Caco-2 (cell line): ENCODE data around the gene CFAP77. TPM values are rescaled to one million over a fixed set of nuclear protein-coding genes. Genes with fewer than 3 reads are reported as not detected.

Experiments
- BruUV-seq: library from RNA; stranded (reverse); fragments of 400-500 nt; replicated peaks from 2 replicates; lab custom pipeline; 2021; lab: Mats Ljungman, UMichigan
- CTCF ChIA-PET: fragments of 300-600 bp; sonication (Branson Sonifier 250); formaldehyde crosslinking; loops from one replicate; lab custom pipeline; 2022; ENCODE audit warnings: antibody characterized with exemption; lab: Charles Lee
- POLR2A ChIA-PET: fragments of 300-600 bp; sonication (Branson Sonifier 250); formaldehyde crosslinking; loops from one replicate; lab custom pipeline; 2022; ENCODE audit warnings: antibody characterized with exemption; lab: Charles Lee
- DNase-seq, 2 experiments: peaks; one replicate each; pipeline versions ENCODE4 v3.0.0 to v3.0.0-alpha.2; 2020 to 2022
- H3K27me3 ChIP-seq: replicated peaks from 2 replicates; pipeline ENCODE4 v1.6.0; 2011; ENCODE audit warnings: low read length; ENCODE audit not compliant: control insufficient read depth, insufficient read depth
- H3K36me3 ChIP-seq: 2 replicates; pipeline ENCODE4 v1.5.1; 2011; ENCODE audit warnings: low read length; ENCODE audit not compliant: control insufficient read depth, insufficient read depth
- H3K4me1 ChIP-seq: fragments of 250-450 bp; sonication (Bioruptor Pico); 2 replicates; pipeline ENCODE4 v1.5.1; 2020; ENCODE audit warnings: mild to moderate bottlenecking
- H3K4me3 ChIP-seq: 2 replicates; pipeline ENCODE4 v1.5.1; 2011; ENCODE audit warnings: low read depth, mild to moderate bottlenecking, control low read depth, low read length
- H3K9me3 ChIP-seq: fragments of 250-450 bp; sonication (Bioruptor Pico); 2 replicates; pipeline ENCODE4 v1.5.1; 2020; ENCODE audit warnings: mild to moderate bottlenecking, moderate library complexity
- H3K27ac Mint-ChIP-seq: one replicate; pipeline ENCODE4 v1.8.0; 2022; ENCODE audit warnings: mixed read lengths; ENCODE audit not compliant: unreplicated experiment
- H3K27me3 Mint-ChIP-seq: one replicate; pipeline ENCODE4 v1.8.0; 2022; ENCODE audit warnings: mixed read lengths; ENCODE audit not compliant: insufficient read depth, unreplicated experiment
- H3K36me3 Mint-ChIP-seq: one replicate; pipeline ENCODE4 v1.8.0; 2022; ENCODE audit warnings: mild to moderate bottlenecking, mixed read lengths; ENCODE audit not compliant: insufficient read depth, unreplicated experiment
- H3K4me1 Mint-ChIP-seq: one replicate; pipeline ENCODE4 v1.8.0; 2022; ENCODE audit warnings: low read depth, mixed read lengths; ENCODE audit not compliant: unreplicated experiment
- H3K4me3 Mint-ChIP-seq: one replicate; pipeline ENCODE4 v1.8.0; 2022; ENCODE audit warnings: mild to moderate bottlenecking, moderate library complexity, mixed read lengths; ENCODE audit not compliant: unreplicated experiment
- H3K9me3 Mint-ChIP-seq: one replicate; pipeline ENCODE4 v1.8.0; 2022; ENCODE audit warnings: mixed read lengths; ENCODE audit not compliant: unreplicated experiment
- CTCF ChIP-seq, 2 experiments: fragments of 200-600 bp in 1 of 2; IDR thresholded peaks; 1 replicate in 1 of 2; 2 replicates in 1 of 2; pipeline versions ENCODE4 v1.5.1 to v1.8.0; 2011 to 2022; ENCODE audit warnings: antibody characterized with exemption in 1 of 2, control low read depth in 1 of 2, inconsistent platforms in 1 of 2, low read depth in 1 of 2, low read length in 1 of 2, mild to moderate bottlenecking in 1 of 2, moderate library complexity in 1 of 2; ENCODE audit not compliant: insufficient read depth in 1 of 2, severe bottlenecking in 1 of 2, unreplicated experiment in 1 of 2
- intact Hi-C: fragments of 100-400 bp; cut with micrococcal nuclease; formaldehyde crosslinking; loops from one replicate; pipeline ENCODE4 v1.10.0; 2022; ENCODE audit not compliant: unreplicated experiment
- total RNA-seq: library from RNA; stranded (reverse); gene quantifications from 2 replicates; pipeline ENCODE4 v1.2.3, GENCODE V29; 2022

CFAP77 gene
- total RNA-seq, 1 experiment from 2014 or later: not detected

GRCh38 chr9:132474253-132474652 is 64.2 kb downstream of the CFAP77 start:
- no peak overlapping the region for H3K4me3 ChIP-seq
- peaks cover 2% of the 10 kb centered on the region; the same call in 1 of the 2 replicates for H3K9me3 ChIP-seq
- no peak overlapping the region for H3K4me3 Mint-ChIP-seq
- no peaks in the 10 kb centered on the region for H3K36me3 ChIP-seq
- H3K4me1 ChIP-seq: peaks cover 16% of the 10 kb centered on the region
- H3K27me3 Mint-ChIP-seq: no peaks in the 10 kb centered on the region
- ChIA-PET POLR2A (no interaction called here), CTCF (no interaction called here)
- H3K36me3 Mint-ChIP-seq: no peaks in the 10 kb centered on the region
- H3K27ac Mint-ChIP-seq: peak overlapping the region; percentile 21
- peaks cover 11% of the 10 kb centered on the region for H3K4me1 Mint-ChIP-seq
- no peaks in the 10 kb centered on the region for H3K27me3 ChIP-seq
- no TSS peak for BruUV-seq
- intact Hi-C loops: no loop called here
- no peaks in the 10 kb centered on the region for H3K9me3 Mint-ChIP-seq
- no peak for TF ChIP-seq CTCF (IDR thresholded peaks at IDR 0.05; ENCODE audit: insufficient read depth in 1 of 2, low read depth in 1 of 2, low read length in 1 of 2, severe bottlenecking in 1 of 2, unreplicated experiment in 1 of 2)
- DNase-seq: peak; percentile 51 to 62

- no peaks in the 10 kb centered on the region for H3K36me3 ChIP-seq
- no peaks in the 10 kb centered on the region for H3K27me3 ChIP-seq
- Mint-ChIP-seq H3K27me3 (no peaks in the 10 kb centered on the region), H3K4me1 (peaks cover 11% of the 10 kb centered on the region), H3K9me3 (no peaks in the 10 kb centered on the region), H3K27ac (no peak overlapping the region), H3K4me3 (no peak overlapping the region), H3K36me3 (no peaks in the 10 kb centered on the region)
- TF ChIP-seq CTCF (IDR thresholded peaks at IDR 0.05; ENCODE audit: insufficient read depth in 1 of 2, low read depth in 1 of 2, low read length in 1 of 2, severe bottlenecking in 1 of 2, unreplicated experiment in 1 of 2): no peak
- intact Hi-C loops: no loop called here
- H3K4me3 ChIP-seq: no peak overlapping the region
- CTCF ChIA-PET: no interaction called here
- no TSS peak for BruUV-seq
- H3K4me1 ChIP-seq: peaks cover 16% of the 10 kb centered on the region
- POLR2A ChIA-PET: no interaction called here
- DNase-seq: no peak
- peaks cover 2% of the 10 kb centered on the region; the same call in 1 of the 2 replicates for H3K9me3 ChIP-seq
Measured at GRCh38 chr9:132478353-132479050, 68.5 kb downstream of the CFAP77 start.

- Histone ChIP-seq H3K4me1 (peaks cover 5% of the 10 kb centered on the region), H3K36me3 (no peaks in the 10 kb centered on the region), H3K27me3 (no peaks in the 10 kb centered on the region), H3K4me3 (no peak overlapping the region), H3K9me3 (no peaks in the 10 kb centered on the region; the same call in 1 of the 2 replicates)
- intact Hi-C loops: no loop called here
- no peak overlapping the region for H3K27ac Mint-ChIP-seq
- ChIA-PET POLR2A (no interaction called here), CTCF (no interaction called here)
- no peak for DNase-seq
- no peaks in the 10 kb centered on the region for H3K9me3 Mint-ChIP-seq
- no peak overlapping the region for H3K4me3 Mint-ChIP-seq
- no peaks in the 10 kb centered on the region for H3K27me3 Mint-ChIP-seq
- TF ChIP-seq CTCF (IDR thresholded peaks at IDR 0.05; ENCODE audit: insufficient read depth in 1 of 2, low read depth in 1 of 2, low read length in 1 of 2, severe bottlenecking in 1 of 2, unreplicated experiment in 1 of 2): no peak
- no peaks in the 10 kb centered on the region for H3K36me3 Mint-ChIP-seq
- H3K4me1 Mint-ChIP-seq: peaks cover 1% of the 10 kb centered on the region
- no TSS peak for BruUV-seq
Measured at GRCh38 chr9:132479733-132480132, 69.7 kb downstream of the CFAP77 start.
